ENCODE data around the gene RETSAT. TPM values are rescaled to one million over a fixed set of nuclear protein-coding genes. Genes with fewer than 3 reads are reported as not detected.
A peak's percentile ranks its signal among the peaks of the same experiment; 100 is the strongest.

The RETSAT gene
- total and polyA plus RNA-seq, 2 of the 13 experiments (the other 11 are each of a cell fraction or from before 2014, with no cell fraction given), result 46.7 to 61.0 TPM

- peak; percentile 68 for TF ChIP-seq MIER3 (CRISPR knock-in tag; IDR thresholded peaks at IDR 0.05; ENCODE audit: borderline replicate concordance)
- peak; percentile 51; the same call in 1 of the 2 replicates for TF ChIP-seq ZNF574 (CRISPR knock-in tag; IDR thresholded peaks at IDR 0.05)
- TF ChIP-seq STAG1 (CRISPR knock-in tag; IDR thresholded peaks at IDR 0.05), result peak; percentile 19; the same call in 1 of the 2 replicates
- TF ChIP-seq HOXA7 (CRISPR knock-in tag; IDR thresholded peaks at IDR 0.05), result no peak
- TF ChIP-seq ZNF275 (CRISPR knock-in tag; IDR thresholded peaks at IDR 0.05; ENCODE audit: borderline replicate concordance), result no peak
- TF ChIP-seq HDAC2 (CRISPR knock-in tag; IDR thresholded peaks at IDR 0.05), result peak; percentile 74; the same call in 1 of the 2 replicates
- peak; percentile 42; the same call in 1 of the 2 replicates for TF ChIP-seq SMC3 (IDR thresholded peaks at IDR 0.05; ENCODE audit: low read length)
- peak; percentile 27; the same call in 1 of the 2 replicates for TF ChIP-seq SATB2 (CRISPR knock-in tag; IDR thresholded peaks at IDR 0.05)
- TF ChIP-seq GATA4 (IDR thresholded peaks at IDR 0.05; ENCODE audit: borderline replicate concordance, low read depth), result peak; percentile 73; the same call in 1 of the 2 replicates
- TF ChIP-seq MXD4 (CRISPR knock-in tag; IDR thresholded peaks at IDR 0.05), result peak; percentile 65
- TF ChIP-seq ZNF383 (CRISPR knock-in tag; IDR thresholded peaks at IDR 0.05; ENCODE audit: borderline replicate concordance), result no peak
- no peak for TF ChIP-seq MAZ (IDR thresholded peaks at IDR 0.05; ENCODE audit: borderline replicate concordance, low read depth, low read length)
- TF ChIP-seq MAZ (CRISPR knock-in tag; IDR thresholded peaks at IDR 0.05; ENCODE audit: low read depth), result peak; percentile 59
- peak; percentile 29; the same call in 1 of the 2 replicates for TF ChIP-seq ZNF777 (CRISPR knock-in tag; IDR thresholded peaks at IDR 0.05)
- 0 out of 2 replicates have a peak, but pooled peaks have one; percentile 26 for TF ChIP-seq ZNF552 (CRISPR knock-in tag; IDR thresholded peaks at IDR 0.05; ENCODE audit: borderline replicate concordance)
- TF ChIP-seq ZNF33A (CRISPR knock-in tag; IDR thresholded peaks at IDR 0.05; ENCODE audit: borderline replicate concordance), result no peak
- TF ChIP-seq CREM (IDR thresholded peaks at IDR 0.05), result peak; percentile 96
- TF ChIP-seq CREM (CRISPR knock-in tag; IDR thresholded peaks at IDR 0.05), result no peak
- TF ChIP-seq KAT7 (CRISPR knock-in tag; IDR thresholded peaks at IDR 0.05; ENCODE audit: borderline replicate concordance), result no peak
- TF ChIP-seq FOXC1 (CRISPR knock-in tag; IDR thresholded peaks at IDR 0.05; ENCODE audit: borderline replicate concordance), result no peak
- TF ChIP-seq TFE3 (CRISPR knock-in tag; IDR thresholded peaks at IDR 0.05), result peak; percentile 94
- TF ChIP-seq TOE1 (CRISPR knock-in tag; IDR thresholded peaks at IDR 0.05), result no peak; the same call in 1 of the 2 replicates
- peak; percentile 98 for TF ChIP-seq SAP130 (CRISPR knock-in tag; IDR thresholded peaks at IDR 0.05; ENCODE audit: low read depth)
- TF ChIP-seq U2AF1 (optimal IDR thresholded peaks at IDR 0.05; ENCODE audit: low read depth, low read length), result no peak
Measured at GRCh38 chr2:85324639-85325465, 29.5 kb downstream of the RETSAT start (continued).

All from HepG2 (cell line).